Adrenal gland (tissue), 5 donors: ENCODE data around the gene RBMS1.

Experiments
- CTCF ChIP-seq, 6 experiments: fragments of 450-650 bp in 4 of 6; fragments of 200-600 bp in 2 of 6; sonication (generic) in 1 of 6; IDR thresholded peaks; 1 replicate in 5 of 6; 2 replicates in 1 of 6; pipeline versions ENCODE4 v1.5.1 to v1.8.0; 2016 to 2021; ENCODE audit warnings: antibody characterized with exemption in 6 of 6, mild to moderate bottlenecking in 2 of 6, moderate library complexity in 1 of 6
- POLR2A ChIP-seq, 2 donors: fragments of 450-650 bp; IDR thresholded peaks; one replicate each; pipeline ENCODE4 v1.6.1; 2017; ENCODE audit warnings: antibody characterized with exemption in 2 of 2, mild to moderate bottlenecking in 2 of 2, moderate library complexity in 1 of 2
- donor health status: DM: no; HTN: no; CAD: no.

- TF ChIP-seq CTCF (IDR thresholded peaks at IDR 0.05) (no peak), POLR2A (IDR thresholded peaks at IDR 0.05) (no peak)
Measured at GRCh38 chr2:160283675-160284074, 209.9 kb downstream of the RBMS1 start.
